Activated naive CD4-positive, alpha-beta T cell treated with anti-CD3 and anti-CD28 coated beads, Interleukin-2, amount 50 U/mL, for 16 hours (primary cell): ENCODE data around the gene CCDC149.

Experiments
- DNase-seq: peaks from one replicate; pipeline ENCODE4 v3.0.0-alpha.2; 2020

CCDC149 gene

GRCh38 chr4:24772061-24772705 is 140.7 kb downstream of the CCDC149 start:
- no peak for DNase-seq

DNA sequence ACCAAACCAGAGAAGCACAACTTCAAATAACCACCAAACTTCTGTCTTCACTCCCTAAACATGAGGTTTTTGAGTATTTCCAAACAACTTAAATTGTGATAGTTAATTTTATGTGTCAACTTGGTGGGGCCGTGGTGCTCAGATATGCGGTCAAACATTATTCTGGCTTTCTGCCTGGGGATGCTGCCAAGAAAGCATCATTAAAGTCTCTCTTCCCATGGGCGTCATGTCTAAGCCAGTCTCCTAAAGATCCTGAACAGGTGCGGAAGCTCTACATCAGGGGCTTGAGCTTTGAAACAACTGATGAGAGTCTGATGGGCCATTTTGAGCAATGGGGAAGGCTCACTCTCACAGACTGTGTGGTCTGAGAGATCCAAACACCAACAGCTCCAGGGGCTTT is 141.6 kb downstream of the CCDC149 start:
- no peak for DNase-seq

DNA sequence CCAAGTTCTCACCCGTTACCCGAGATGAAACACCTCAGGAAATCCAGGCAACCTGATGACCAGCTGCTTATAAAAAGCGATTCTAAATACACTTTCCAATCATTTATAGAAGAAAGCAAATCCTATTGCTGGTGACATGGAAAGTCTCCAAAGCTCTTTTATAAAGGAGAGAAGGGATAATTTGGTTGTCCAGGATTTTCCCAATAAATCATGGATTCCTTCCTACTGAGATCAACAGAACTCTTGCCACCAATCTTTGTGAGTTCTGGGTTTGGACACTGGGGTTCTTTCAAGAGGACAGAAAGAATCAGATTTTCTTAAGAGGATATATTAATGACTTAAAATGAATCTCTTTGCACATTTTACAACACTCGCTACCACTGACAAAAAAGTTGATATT is 142.2 kb downstream of the CCDC149 start:
- no peak for DNase-seq

DNA sequence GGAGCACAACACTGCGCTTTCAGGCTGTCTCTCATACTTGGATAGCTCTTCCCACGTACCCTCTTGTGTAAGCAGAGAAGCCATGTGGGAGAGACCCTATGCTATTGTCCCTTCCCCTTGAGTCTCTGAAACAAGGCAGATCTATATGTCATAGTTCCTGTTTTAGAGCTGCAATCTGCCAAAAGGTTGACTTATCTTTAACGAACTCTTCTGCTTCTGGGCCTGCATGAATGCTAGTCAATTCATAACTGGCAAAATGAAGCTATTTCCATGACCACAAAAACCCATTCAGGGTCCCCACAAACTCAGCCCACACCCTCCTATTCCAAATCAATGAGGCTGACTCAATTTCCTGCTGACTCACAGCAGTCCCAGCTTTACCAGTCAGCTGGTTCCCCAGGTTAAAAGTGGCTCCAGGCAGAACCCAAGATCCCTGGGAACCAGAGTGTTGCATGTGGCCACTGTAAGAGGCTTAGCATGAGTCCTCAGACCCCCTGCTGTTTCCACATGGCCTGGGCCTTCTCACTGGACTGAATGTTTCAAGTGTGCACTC is 142.7 kb downstream of the CCDC149 start:
- DNase-seq = no peak

DNA sequence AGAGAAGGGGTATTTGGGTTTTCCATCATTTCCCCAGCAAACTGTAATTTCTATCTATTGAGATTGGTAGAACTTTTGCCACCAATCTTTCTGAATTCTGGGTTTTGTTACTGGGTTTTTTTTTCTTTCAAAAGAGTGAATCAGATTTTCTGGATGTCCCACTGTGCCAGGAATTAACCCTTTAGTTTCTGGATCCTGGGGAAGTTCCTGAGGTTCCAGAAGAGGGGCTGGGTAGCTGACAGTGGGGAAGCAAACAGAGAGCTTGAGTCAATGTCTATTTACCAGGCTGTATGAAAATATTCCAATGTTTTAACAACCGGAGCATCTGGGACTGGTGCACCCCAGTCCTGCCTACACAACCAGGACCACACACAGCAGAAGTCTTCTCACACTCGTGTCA is 143.3 kb downstream of the CCDC149 start:
- no peak for DNase-seq

- no peak for DNase-seq
Measured at GRCh38 chr4:24768604-24769003, 144.2 kb downstream of the CCDC149 start.

DNA sequence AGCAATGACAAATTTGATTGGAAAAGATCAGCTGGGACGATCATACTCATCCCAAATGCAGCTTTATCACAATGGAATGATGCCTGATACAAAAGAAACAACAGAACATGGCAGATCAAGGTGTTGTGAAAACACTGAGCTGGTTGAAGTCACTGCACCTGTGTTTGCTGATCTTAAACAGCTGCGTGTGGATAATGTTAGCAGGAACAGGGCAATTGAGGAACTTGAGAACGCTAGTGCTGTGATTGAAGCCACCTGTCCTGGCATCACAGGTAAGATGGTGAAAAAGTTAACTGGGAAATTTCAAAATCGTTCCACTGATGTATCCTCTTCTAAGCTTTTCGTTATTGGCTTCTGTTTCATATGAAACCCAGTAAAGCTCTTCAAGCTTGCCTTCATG is 144.8 kb downstream of the CCDC149 start:
- no peak for DNase-seq

GRCh38 chr4:24765376-24765988 is 147.4 kb downstream of the CCDC149 start:
- no peak for DNase-seq

DNA sequence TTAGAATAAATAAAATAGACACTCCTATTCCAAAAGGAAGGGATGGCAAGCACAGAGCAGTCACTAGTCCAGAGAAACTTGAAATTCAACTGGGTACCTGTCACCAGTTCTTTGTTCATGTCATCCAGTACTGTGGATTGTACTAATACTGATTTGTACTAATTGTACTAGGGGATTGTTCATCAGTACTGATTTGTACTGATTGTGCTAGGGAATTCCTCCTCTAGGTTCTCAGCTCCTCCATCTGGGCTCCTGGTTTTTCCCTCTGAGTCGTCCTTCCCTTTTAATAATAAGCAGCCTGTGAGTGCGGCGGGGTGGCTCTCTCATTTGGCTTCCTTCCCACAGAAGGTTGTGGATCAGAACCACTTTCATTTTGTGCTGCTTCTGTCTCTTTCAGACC is 148.5 kb downstream of the CCDC149 start:
- DNase-seq = no peak

GRCh38 chr4:24763631-24764297 is 149.1 kb downstream of the CCDC149 start:
- no peak for DNase-seq
